ENCODE data around the gene SCFD1.

SCFD1 gene

DNA sequence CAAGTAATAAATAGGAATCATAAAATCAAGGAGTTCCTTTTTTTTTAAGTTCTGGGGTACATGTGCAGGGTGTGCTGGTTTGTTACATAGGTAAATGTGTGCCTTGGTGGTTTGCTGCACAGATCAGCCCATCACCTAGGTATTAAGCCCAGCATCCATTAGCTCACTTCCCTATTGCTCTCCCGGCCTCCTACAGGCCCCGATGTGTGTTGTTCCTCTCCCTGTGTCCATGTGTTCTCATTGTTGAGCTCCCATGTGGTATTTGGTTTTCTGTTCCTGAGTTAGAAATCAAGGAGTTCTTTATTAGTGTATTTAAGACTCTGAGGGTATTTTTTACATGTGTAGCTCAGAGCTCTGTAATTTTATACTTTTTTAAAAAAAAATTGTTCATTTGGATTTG is 86.0 kb downstream of the SCFD1 start:
- Histone ChIP-seq H3K4me1 (ENCODE audit: low read length) (no peaks in the 10 kb centered on the region), H3K27me3 (replicated peaks; ENCODE audit: insufficient read depth, low read length) (no peaks in the 10 kb centered on the region), H4K20me1 (ENCODE audit: insufficient read depth, low read length) (no peaks in the 10 kb centered on the region), H3K9ac (ENCODE audit: low read length) (no peak overlapping the region), H3K9me3 (replicated peaks; ENCODE audit: insufficient read depth, low read length) (no peaks in the 10 kb centered on the region), H3K4me3 (ENCODE audit: low read length) (no peak overlapping the region), H3F3A (ENCODE audit: insufficient read depth, low read length) (no peaks in the 10 kb centered on the region), H3K4me2 (ENCODE audit: low read depth, low read length) (no peak overlapping the region), H3K79me2 (ENCODE audit: low read length) (no peaks in the 10 kb centered on the region), H3K9me2 (replicated peaks; ENCODE audit: insufficient read depth, low read length) (no peaks in the 10 kb centered on the region), H3K36me3 (replicated peaks; ENCODE audit: insufficient read depth, low read length) (no peaks in the 10 kb centered on the region), H2AFZ (ENCODE audit: low read length) (no peak overlapping the region), H3K27ac (ENCODE audit: low read length) (no peak overlapping the region)
- no peak for TF ChIP-seq EZH2phosphoT487 (IDR thresholded peaks at IDR 0.05; ENCODE audit: low read length)
- TF ChIP-seq EZH2 (optimal IDR thresholded peaks at IDR 0.05; ENCODE audit: low read depth, low read length): no peak
- TF ChIP-seq, protein P1, sequence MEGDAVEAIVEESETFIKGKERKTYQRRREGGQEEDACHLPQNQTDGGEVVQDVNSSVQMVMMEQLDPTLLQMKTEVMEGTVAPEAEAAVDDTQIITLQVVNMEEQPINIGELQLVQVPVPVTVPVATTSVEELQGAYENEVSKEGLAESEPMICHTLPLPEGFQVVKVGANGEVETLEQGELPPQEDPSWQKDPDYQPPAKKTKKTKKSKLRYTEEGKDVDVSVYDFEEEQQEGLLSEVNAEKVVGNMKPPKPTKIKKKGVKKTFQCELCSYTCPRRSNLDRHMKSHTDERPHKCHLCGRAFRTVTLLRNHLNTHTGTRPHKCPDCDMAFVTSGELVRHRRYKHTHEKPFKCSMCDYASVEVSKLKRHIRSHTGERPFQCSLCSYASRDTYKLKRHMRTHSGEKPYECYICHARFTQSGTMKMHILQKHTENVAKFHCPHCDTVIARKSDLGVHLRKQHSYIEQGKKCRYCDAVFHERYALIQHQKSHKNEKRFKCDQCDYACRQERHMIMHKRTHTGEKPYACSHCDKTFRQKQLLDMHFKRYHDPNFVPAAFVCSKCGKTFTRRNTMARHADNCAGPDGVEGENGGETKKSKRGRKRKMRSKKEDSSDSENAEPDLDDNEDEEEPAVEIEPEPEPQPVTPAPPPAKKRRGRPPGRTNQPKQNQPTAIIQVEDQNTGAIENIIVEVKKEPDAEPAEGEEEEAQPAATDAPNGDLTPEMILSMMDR (IDR thresholded peaks at IDR 0.05; ENCODE audit: low read length): no peak
- no peak for DNase-seq

DNA sequence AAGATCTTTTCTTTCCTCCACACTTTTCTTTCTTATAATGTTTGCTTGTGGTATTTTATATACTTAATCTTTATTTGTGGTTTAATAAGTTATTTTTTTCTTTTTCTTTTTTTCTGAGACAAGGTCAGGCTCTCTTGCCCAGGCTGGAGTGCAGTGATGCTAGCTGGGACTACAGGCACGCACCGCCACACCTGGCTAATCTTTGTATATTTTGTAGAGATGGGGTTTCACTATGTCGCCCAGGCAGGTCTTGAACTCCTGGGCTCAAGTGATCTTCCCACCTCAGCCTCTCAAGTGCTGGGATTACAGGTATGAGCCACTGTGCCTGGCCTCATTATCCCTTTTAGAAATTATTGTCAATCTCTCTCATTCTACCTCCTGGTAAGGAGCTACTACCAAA is 87.1 kb downstream of the SCFD1 start:
- no peak for TF ChIP-seq EZH2 (optimal IDR thresholded peaks at IDR 0.05; ENCODE audit: low read depth, low read length)
- TF ChIP-seq EZH2phosphoT487 (IDR thresholded peaks at IDR 0.05; ENCODE audit: low read length): no peak
- TF ChIP-seq, protein P1 (IDR thresholded peaks at IDR 0.05; ENCODE audit: low read length): no peak
- Histone ChIP-seq H3K27ac (ENCODE audit: low read length) (no peak overlapping the region), H4K20me1 (ENCODE audit: insufficient read depth, low read length) (no peaks in the 10 kb centered on the region), H3K36me3 (replicated peaks; ENCODE audit: insufficient read depth, low read length) (no peaks in the 10 kb centered on the region), H3K9me3 (replicated peaks; ENCODE audit: insufficient read depth, low read length) (no peaks in the 10 kb centered on the region), H3K9me2 (replicated peaks; ENCODE audit: insufficient read depth, low read length) (no peaks in the 10 kb centered on the region), H3K4me3 (ENCODE audit: low read length) (no peak overlapping the region), H3K4me1 (ENCODE audit: low read length) (no peaks in the 10 kb centered on the region), H2AFZ (ENCODE audit: low read length) (no peak overlapping the region), H3K79me2 (ENCODE audit: low read length) (no peaks in the 10 kb centered on the region), H3K4me2 (ENCODE audit: low read depth, low read length) (no peak overlapping the region), H3K9ac (ENCODE audit: low read length) (no peak overlapping the region), H3K27me3 (replicated peaks; ENCODE audit: insufficient read depth, low read length) (no peaks in the 10 kb centered on the region), H3F3A (ENCODE audit: insufficient read depth, low read length) (no peaks in the 10 kb centered on the region)
- no peak for DNase-seq

DNA sequence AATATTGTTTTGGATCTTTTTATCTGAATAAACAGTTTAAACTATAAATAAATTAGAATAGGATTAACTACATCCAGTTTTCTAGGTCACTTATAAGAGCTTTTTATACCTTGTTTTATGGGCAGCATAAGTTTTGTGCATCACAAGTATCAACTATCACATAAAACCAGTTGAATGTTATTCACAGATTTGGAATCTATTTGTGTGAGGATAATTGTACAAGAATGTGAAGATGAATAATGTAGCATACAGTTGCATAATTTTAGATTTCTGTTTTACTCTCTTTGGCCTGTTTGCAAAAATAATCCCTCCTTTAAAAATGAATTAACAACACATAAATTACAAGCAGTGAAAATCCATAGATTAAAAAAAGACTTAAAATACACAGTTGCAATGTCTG is 88.8 kb downstream of the SCFD1 start:
- H2AFZ ChIP-seq (ENCODE audit: low read length): no peak overlapping the region
- no peak for DNase-seq
- TF ChIP-seq EZH2phosphoT487 (IDR thresholded peaks at IDR 0.05; ENCODE audit: low read length) (no peak), EZH2 (optimal IDR thresholded peaks at IDR 0.05; ENCODE audit: low read depth, low read length) (no peak)
- no peak overlapping the region for H3K4me3 ChIP-seq (ENCODE audit: low read length)
- H3K27ac ChIP-seq (ENCODE audit: low read length): no peak overlapping the region
- H3K27me3 ChIP-seq (replicated peaks; ENCODE audit: insufficient read depth, low read length): no peaks in the 10 kb centered on the region
- H3K9me2 ChIP-seq (replicated peaks; ENCODE audit: insufficient read depth, low read length): no peaks in the 10 kb centered on the region
- no peak overlapping the region for H3K4me2 ChIP-seq (ENCODE audit: low read depth, low read length)
- H3F3A ChIP-seq (ENCODE audit: insufficient read depth, low read length): no peaks in the 10 kb centered on the region
- H4K20me1 ChIP-seq (ENCODE audit: insufficient read depth, low read length): no peaks in the 10 kb centered on the region
- no peak overlapping the region for H3K9ac ChIP-seq (ENCODE audit: low read length)
- H3K4me1 ChIP-seq (ENCODE audit: low read length): no peaks in the 10 kb centered on the region
- no peaks in the 10 kb centered on the region for H3K36me3 ChIP-seq (replicated peaks; ENCODE audit: insufficient read depth, low read length)
- H3K79me2 ChIP-seq (ENCODE audit: low read length): no peaks in the 10 kb centered on the region
- no peaks in the 10 kb centered on the region for H3K9me3 ChIP-seq (replicated peaks; ENCODE audit: insufficient read depth, low read length)

DNA sequence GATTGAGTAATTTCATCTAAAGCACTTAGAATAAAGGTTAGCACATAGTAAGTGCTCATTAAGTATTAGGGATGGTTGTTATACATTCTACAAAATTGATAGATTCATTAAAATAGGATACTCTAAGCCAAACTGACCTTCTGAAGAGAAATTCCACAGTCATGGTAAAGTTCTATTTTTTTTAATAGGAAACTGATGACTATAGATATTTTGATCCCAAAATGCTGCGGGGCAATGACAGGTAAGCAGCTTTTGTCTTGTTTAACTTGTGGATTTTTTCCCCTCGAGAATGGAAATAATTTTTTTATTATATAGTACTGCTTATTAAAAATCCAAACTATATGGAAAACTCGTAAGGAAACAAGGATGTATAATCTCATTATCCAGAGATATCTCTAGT is 97.0 kb downstream of the SCFD1 start:
- no peaks in the 10 kb centered on the region for H3F3A ChIP-seq (ENCODE audit: insufficient read depth, low read length)
- H3K4me2 ChIP-seq (ENCODE audit: low read depth, low read length): no peak overlapping the region
- TF ChIP-seq, protein P1 (IDR thresholded peaks at IDR 0.05; ENCODE audit: low read length): no peak
- TF ChIP-seq EZH2 (optimal IDR thresholded peaks at IDR 0.05; ENCODE audit: low read depth, low read length) (no peak), EZH2phosphoT487 (IDR thresholded peaks at IDR 0.05; ENCODE audit: low read length) (no peak)
- H3K4me3 ChIP-seq (ENCODE audit: low read length): no peak overlapping the region
- no peaks in the 10 kb centered on the region for H3K36me3 ChIP-seq (replicated peaks; ENCODE audit: insufficient read depth, low read length)
- H2AFZ ChIP-seq (ENCODE audit: low read length): no peak overlapping the region
- no peaks in the 10 kb centered on the region for H3K9me2 ChIP-seq (replicated peaks; ENCODE audit: insufficient read depth, low read length)
- no peaks in the 10 kb centered on the region for H3K79me2 ChIP-seq (ENCODE audit: low read length)
- H3K27ac ChIP-seq (ENCODE audit: low read length): no peak overlapping the region
- H3K9me3 ChIP-seq (replicated peaks; ENCODE audit: insufficient read depth, low read length): no peaks in the 10 kb centered on the region
- no peak overlapping the region for H3K9ac ChIP-seq (ENCODE audit: low read length)
- H3K27me3 ChIP-seq (replicated peaks; ENCODE audit: insufficient read depth, low read length): no peaks in the 10 kb centered on the region
- H4K20me1 ChIP-seq (ENCODE audit: insufficient read depth, low read length): no peaks in the 10 kb centered on the region
- no peaks in the 10 kb centered on the region for H3K4me1 ChIP-seq (ENCODE audit: low read length)
- no peak for DNase-seq
